Thyroid gland (tissue), 4 donors: ENCODE data around the gene TMEM269.

Experiments
- CTCF ChIP-seq, 6 experiments: fragments of 200-600 bp in 3 of 6; fragments of 450-650 bp in 3 of 6; sonication (generic) in 3 of 6; IDR thresholded peaks; one replicate each; pipeline ENCODE4 v1.5.1; 2016 to 2019; ENCODE audit warnings: antibody characterized with exemption in 6 of 6, mild to moderate bottlenecking in 2 of 6, inconsistent platforms in 1 of 6, moderate library complexity in 1 of 6
- POLR2A ChIP-seq, 2 donors: fragments of 450-650 bp; IDR thresholded peaks; one replicate each; pipeline ENCODE4 v1.6.1; 2017; ENCODE audit warnings: antibody characterized with exemption in 2 of 2, mild to moderate bottlenecking in 2 of 2, moderate library complexity in 1 of 2

DNA sequence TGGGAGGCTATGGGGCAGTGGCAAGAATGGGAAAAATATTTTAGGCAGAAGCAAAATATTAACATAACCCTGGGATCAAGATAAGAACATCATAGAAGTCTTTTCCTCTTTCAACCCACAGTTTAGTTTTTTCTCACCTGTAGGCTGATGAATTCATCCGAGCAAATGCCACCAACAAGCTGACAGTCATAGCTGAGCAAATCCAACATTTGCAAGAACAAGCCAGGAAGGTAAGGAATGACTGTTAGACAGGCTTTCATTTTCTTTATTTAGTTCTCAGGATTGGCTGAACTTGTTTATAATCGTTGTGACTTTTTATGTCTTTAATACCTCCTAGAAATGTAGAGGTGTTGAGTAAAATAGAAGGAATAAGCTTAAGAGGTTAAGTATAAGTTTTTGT is 11.4 kb upstream of the TMEM269 start:
- TF ChIP-seq CTCF (IDR thresholded peaks at IDR 0.05) (no peak), POLR2A (IDR thresholded peaks at IDR 0.05) (no peak)
